GM12891 (cell line): ENCODE results near the gene NEXN.

ENCODE experiments used
- POLR2A ChIP-seq: IDR thresholded peaks from 2 replicates; pipeline ENCODE4 v1.6.1; 2011; ENCODE audit warnings: low read depth, low read length, control low read depth
- POLR2AphosphoS5 ChIP-seq: IDR thresholded peaks from 2 replicates; pipeline ENCODE4 v1.6.1; 2011; ENCODE audit warnings: low read depth, low read length, control low read depth

GRCh38 chr1:77986810-77987209 lies 98.4 kb downstream of the NEXN start:
- TF ChIP-seq POLR2A (no peak), POLR2AphosphoS5 (no peak)
